HFF-Myc (cell line): ENCODE measurements around the gene FAM13A.

ENCODE experiments used
- DNase-seq: peaks from one replicate; pipeline ENCODE4 v3.0.0-alpha.2; 2011; ENCODE audit warnings: low read depth; ENCODE audit errors: extremely low read depth
- H3K4me3 ChIP-seq: replicated peaks from 2 replicates; pipeline ENCODE4 v1.5.1; 2011; ENCODE audit warnings: low read depth, mild to moderate bottlenecking, control low read depth, low read length
- CTCF ChIP-seq: IDR thresholded peaks from 2 replicates; pipeline ENCODE4 v1.5.1; 2012; ENCODE audit warnings: mild to moderate bottlenecking, low read depth, low read length, control low read depth; ENCODE audit errors: missing control alignments

The FAM13A gene

GRCh38 chr4:88722276-88722780 is 334.7 kb downstream of the FAM13A start:
- DNase-seq = no peak
- no peak for TF ChIP-seq CTCF
- no peak overlapping the region for H3K4me3 ChIP-seq

GRCh38 chr4:88720451-88721428 is 336.2 kb downstream of the FAM13A start:
- TF ChIP-seq CTCF = no peak
- no peak overlapping the region for H3K4me3 ChIP-seq
- no peak for DNase-seq

DNA sequence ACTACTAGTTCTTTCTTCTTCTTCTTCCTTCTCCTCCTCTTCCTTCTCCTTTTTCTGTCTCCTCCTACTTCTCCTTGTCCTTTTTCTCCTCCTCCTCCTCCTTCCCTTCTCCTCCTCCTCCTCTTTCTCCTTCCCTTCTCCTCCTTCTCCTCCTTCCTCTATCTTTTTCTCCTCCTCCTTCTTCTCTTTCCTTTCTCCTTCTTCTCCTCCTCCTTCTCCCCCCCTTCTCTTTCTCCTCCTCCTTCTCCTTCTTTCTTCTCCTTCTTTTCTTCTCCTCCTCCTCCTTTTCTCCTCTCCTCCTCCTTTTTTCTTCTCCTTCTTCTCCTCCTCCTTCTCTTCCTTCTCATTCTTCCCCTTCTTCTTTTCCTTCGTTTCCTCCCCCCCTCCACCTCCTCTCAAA is 337.6 kb downstream of the FAM13A start:
- no peak for TF ChIP-seq CTCF
- no peak overlapping the region for H3K4me3 ChIP-seq
- no peak for DNase-seq

DNA sequence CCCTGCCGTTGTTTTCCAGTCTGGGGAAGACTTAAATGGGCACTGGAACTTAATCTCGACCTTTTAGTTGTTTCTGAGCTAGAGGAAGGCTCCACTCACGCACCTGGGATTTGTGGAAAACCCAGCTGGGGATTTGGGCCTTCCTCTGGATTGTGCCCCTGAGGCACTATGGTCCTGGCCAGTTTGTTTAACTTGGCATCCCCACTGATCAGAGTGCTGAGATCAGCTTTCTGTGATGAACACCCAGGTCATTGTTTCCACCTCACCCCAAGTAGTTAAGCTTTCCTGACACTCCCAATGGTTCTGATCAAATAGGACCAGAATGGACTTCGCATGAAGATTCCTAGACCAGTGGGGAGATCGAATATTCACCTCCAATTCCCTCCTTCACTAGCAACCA is 338.9 kb downstream of the FAM13A start:
- no peak for TF ChIP-seq CTCF
- DNase-seq = no peak
- no peak overlapping the region for H3K4me3 ChIP-seq

DNA sequence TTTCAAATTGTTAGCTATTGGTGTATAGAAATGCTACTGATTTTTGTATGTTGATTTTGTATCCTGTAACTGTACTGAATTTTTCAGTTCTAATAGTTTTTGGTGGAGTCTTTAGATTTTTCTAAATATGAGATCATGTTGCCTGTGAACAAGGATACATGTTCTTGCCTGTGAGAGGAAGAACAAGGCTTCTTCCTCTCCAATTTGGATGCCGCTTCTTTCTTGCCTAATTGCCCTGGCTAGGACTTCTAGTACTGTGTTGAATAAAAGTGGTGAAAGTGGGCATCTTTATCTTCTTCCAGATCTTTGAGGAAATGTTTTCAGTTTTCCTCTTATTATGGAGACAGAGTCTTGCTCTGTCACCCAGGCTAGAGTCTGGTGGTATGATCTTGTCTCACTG is 343.2 kb downstream of the FAM13A start:
- H3K4me3 ChIP-seq = no peak overlapping the region
- no peak for DNase-seq
- no peak for TF ChIP-seq CTCF

- no peak for TF ChIP-seq CTCF
- no peak for DNase-seq
- H3K4me3 ChIP-seq = no peak overlapping the region
These were observed 347.0 kb downstream of the FAM13A start for GRCh38 chr4:88709989-88710388.
